Measurements from ENCODE around the gene USP43. TPM values are rescaled to one million over a fixed set of nuclear protein-coding genes. Genes with fewer than 3 reads are reported as not detected.

USP43 gene
- total RNA-seq, 1 donor from 2014 or later: 11.2 TPM

- TF ChIP-seq CTCF (IDR thresholded peaks at IDR 0.05; ENCODE audit: insufficient read depth, low read length, poor library complexity, severe bottlenecking): no peak
- DNase-seq (ENCODE audit: low read depth): no peak
Measured at GRCh38 chr17:9676084-9676483, 30.8 kb downstream of the USP43 start.

GRCh38 chr17:9676820-9677310 is 31.5 kb downstream of the USP43 start:
- peak; percentile 88 for DNase-seq (ENCODE audit: low read depth)
- no peak for TF ChIP-seq CTCF (IDR thresholded peaks at IDR 0.05; ENCODE audit: insufficient read depth, low read length, poor library complexity, severe bottlenecking)
- H3K4me3 ChIP-seq (ENCODE audit: low read depth, low read length): no peak overlapping the region
- no peaks in the 10 kb centered on the region for H3K36me3 ChIP-seq (ENCODE audit: control insufficient read depth, insufficient read depth, low read length)
- no peaks in the 10 kb centered on the region for H3K27me3 ChIP-seq (ENCODE audit: control insufficient read depth, insufficient read depth, low read length)

More at GRCh38 chr17:9676084-9676483, 30.8 kb downstream of the USP43 start:
- no peaks in the 10 kb centered on the region for H3K27me3 ChIP-seq (ENCODE audit: control insufficient read depth, insufficient read depth, low read length)
- H3K4me3 ChIP-seq (ENCODE audit: low read depth, low read length): no peak overlapping the region
- H3K36me3 ChIP-seq (ENCODE audit: control insufficient read depth, insufficient read depth, low read length): no peaks in the 10 kb centered on the region

GRCh38 chr17:9677411-9677810 is 32.1 kb downstream of the USP43 start:
- no peak for DNase-seq (ENCODE audit: low read depth)
- no peak overlapping the region for H3K4me3 ChIP-seq (ENCODE audit: low read depth, low read length)
- H3K36me3 ChIP-seq (ENCODE audit: control insufficient read depth, insufficient read depth, low read length): no peaks in the 10 kb centered on the region
- H3K27me3 ChIP-seq (ENCODE audit: control insufficient read depth, insufficient read depth, low read length): no peaks in the 10 kb centered on the region
- TF ChIP-seq CTCF (IDR thresholded peaks at IDR 0.05; ENCODE audit: insufficient read depth, low read length, poor library complexity, severe bottlenecking): no peak

- Histone ChIP-seq H3K4me3 (ENCODE audit: low read depth, low read length) (no peak overlapping the region), H3K27me3 (ENCODE audit: control insufficient read depth, insufficient read depth, low read length) (no peaks in the 10 kb centered on the region), H3K36me3 (ENCODE audit: control insufficient read depth, insufficient read depth, low read length) (no peaks in the 10 kb centered on the region)
- TF ChIP-seq CTCF (IDR thresholded peaks at IDR 0.05; ENCODE audit: insufficient read depth, low read length, poor library complexity, severe bottlenecking): no peak
- DNase-seq (ENCODE audit: low read depth): no peak
Measured at GRCh38 chr17:9677896-9678295, 32.6 kb downstream of the USP43 start.

- Histone ChIP-seq H3K4me3 (ENCODE audit: low read depth, low read length) (no peak overlapping the region), H3K36me3 (ENCODE audit: control insufficient read depth, insufficient read depth, low read length) (no peaks in the 10 kb centered on the region), H3K27me3 (ENCODE audit: control insufficient read depth, insufficient read depth, low read length) (no peaks in the 10 kb centered on the region)
- no peak for TF ChIP-seq CTCF (IDR thresholded peaks at IDR 0.05; ENCODE audit: insufficient read depth, low read length, poor library complexity, severe bottlenecking)
- no peak for DNase-seq (ENCODE audit: low read depth)
Measured at GRCh38 chr17:9684955-9685621, 39.8 kb downstream of the USP43 start.

GRCh38 chr17:9693755-9694154 is 48.4 kb downstream of the USP43 start:
- Histone ChIP-seq H3K4me3 (ENCODE audit: low read depth, low read length) (no peak overlapping the region), H3K27me3 (ENCODE audit: control insufficient read depth, insufficient read depth, low read length) (no peaks in the 10 kb centered on the region), H3K36me3 (ENCODE audit: control insufficient read depth, insufficient read depth, low read length) (no peaks in the 10 kb centered on the region)
- TF ChIP-seq CTCF (IDR thresholded peaks at IDR 0.05; ENCODE audit: insufficient read depth, low read length, poor library complexity, severe bottlenecking): no peak
- no peak for DNase-seq (ENCODE audit: low read depth)

Data from kidney epithelial cell (primary cell).